ENCODE data around the gene ITGAV.

Gene ITGAV

GRCh38 chr2:186610785-186611184 is 20.9 kb downstream of the ITGAV start:
- no peak for TF ChIP-seq CTCF (IDR thresholded peaks at IDR 0.05; ENCODE audit: extremely low read depth, insufficient read depth, missing control alignments)
- DNase-seq (ENCODE audit: low spot score) = no peak
- in situ Hi-C loops (cut with MboI; ENCODE audit: low pct_unique_long_range_greater_than_20kb, low sequenced_read_pairs, unreplicated experiment) = no loop called here

GRCh38 chr2:186611526-186611925 is 21.7 kb downstream of the ITGAV start:
- DNase-seq (ENCODE audit: low spot score) = no peak
- in situ Hi-C loops (cut with MboI; ENCODE audit: low pct_unique_long_range_greater_than_20kb, low sequenced_read_pairs, unreplicated experiment) = no loop called here
- TF ChIP-seq CTCF (IDR thresholded peaks at IDR 0.05; ENCODE audit: extremely low read depth, insufficient read depth, missing control alignments) = no peak

- TF ChIP-seq CTCF (IDR thresholded peaks at IDR 0.05; ENCODE audit: extremely low read depth, insufficient read depth, missing control alignments) = no peak
- DNase-seq (ENCODE audit: low spot score) = no peak
- in situ Hi-C loops (cut with MboI; ENCODE audit: low pct_unique_long_range_greater_than_20kb, low sequenced_read_pairs, unreplicated experiment) = no loop called here
Observed at GRCh38 chr2:186612026-186612425, 22.2 kb downstream of the ITGAV start.

- DNase-seq (ENCODE audit: low spot score) = no peak
- no peak for TF ChIP-seq CTCF (IDR thresholded peaks at IDR 0.05; ENCODE audit: extremely low read depth, insufficient read depth, missing control alignments)
- in situ Hi-C loops (cut with MboI; ENCODE audit: low pct_unique_long_range_greater_than_20kb, low sequenced_read_pairs, unreplicated experiment) = no loop called here
Observed at GRCh38 chr2:186612555-186613440, 22.9 kb downstream of the ITGAV start.

GRCh38 chr2:186614373-186614772 is 24.5 kb downstream of the ITGAV start:
- in situ Hi-C loops (cut with MboI; ENCODE audit: low pct_unique_long_range_greater_than_20kb, low sequenced_read_pairs, unreplicated experiment) = no loop called here
- no peak for DNase-seq (ENCODE audit: low spot score)
- no peak for TF ChIP-seq CTCF (IDR thresholded peaks at IDR 0.05; ENCODE audit: extremely low read depth, insufficient read depth, missing control alignments)

GRCh38 chr2:186617148-186617547 is 27.3 kb downstream of the ITGAV start:
- no peak for TF ChIP-seq CTCF (IDR thresholded peaks at IDR 0.05; ENCODE audit: extremely low read depth, insufficient read depth, missing control alignments)
- in situ Hi-C loops (cut with MboI; ENCODE audit: low pct_unique_long_range_greater_than_20kb, low sequenced_read_pairs, unreplicated experiment) = no loop called here
- DNase-seq (ENCODE audit: low spot score) = no peak

All from GM13977 (cell line).